ENCODE measurements around the gene ZNF76. TPM values are rescaled to one million over a fixed set of nuclear protein-coding genes. Genes with fewer than 3 reads are reported as not detected.
A peak's percentile ranks its signal among the peaks of the same experiment; 100 is the strongest.

Gene ZNF76
- total and polyA plus RNA-seq, 9 of the 15 experiments (the other 6 are each of a cell fraction or from before 2014, with no cell fraction given), result 1.2 to 17.8 (median 10.7) TPM

DNA sequence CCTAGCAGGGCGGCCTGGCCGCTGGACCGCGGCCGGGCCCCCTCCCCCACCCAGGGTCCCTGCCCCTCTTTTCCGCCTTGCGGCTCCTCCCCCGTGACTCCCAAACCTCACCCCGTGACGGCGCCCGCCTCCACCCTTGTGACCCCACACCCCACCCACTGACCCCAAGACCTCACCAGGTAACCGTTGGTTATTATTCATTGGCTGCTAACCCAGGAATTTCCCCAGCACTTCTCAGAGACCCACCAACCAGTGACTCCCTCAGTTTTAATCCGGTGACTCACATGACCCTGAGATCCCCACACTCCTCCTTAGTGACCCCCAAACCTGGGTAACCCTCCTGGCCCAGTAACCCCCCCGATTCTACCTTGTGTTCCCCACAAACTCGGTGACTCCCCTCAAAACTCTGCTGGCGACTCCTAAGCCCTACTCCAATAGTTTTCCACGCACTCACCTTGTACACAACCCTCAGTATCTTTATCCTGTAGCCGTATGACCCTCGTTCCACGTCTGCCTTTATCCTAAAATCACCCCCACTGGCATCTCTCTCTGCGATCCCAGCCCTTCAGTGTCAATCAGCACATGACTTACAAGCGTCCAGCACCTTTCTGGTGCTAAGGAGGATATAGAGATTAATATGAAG lies 534 bp downstream of the ZNF76 start:
- CTCF ChIA-PET (ENCODE audit: low intra/inter-chr PET ratio), result no interaction called here
- 2% methylated on average over 13 of the region's 23 CpGs for WGBS (ENCODE audit: insufficient coverage, low coverage, missing lambda C conversion rate)
- peak overlapping the region; percentile 79 for H3K4me3 ChIP-seq
- H2AFZ ChIP-seq (ENCODE audit: low read depth, low read length), result peak overlapping the region; percentile 97
- H3K36me3 ChIP-seq (ENCODE audit: control insufficient read depth, insufficient read depth, low read length), result no peaks in the 10 kb centered on the region
- H3K9me3 ChIP-seq (replicated peaks; ENCODE audit: control insufficient read depth, insufficient read depth, low read depth, low read length), result no peaks in the 10 kb centered on the region
- peak overlapping the region; percentile 94 for H3K4me2 ChIP-seq (ENCODE audit: insufficient read depth, low read length)
- FAIRE-seq (peak; percentile 69), ATAC-seq (peak; percentile 78), DNase-seq (ENCODE audit: extremely low read depth in 1 of 4, low spot score in 3 of 4) (peak; percentile 93 to 98 (median 95))
- H3K27me3 ChIP-seq (ENCODE audit: control insufficient read depth in 2 of 2, insufficient read depth in 2 of 2, low read length in 2 of 2), result no peaks in the 10 kb centered on the region
- no TSS peak for BruUV-seq (replicated peaks)
- no peaks in the 10 kb centered on the region for H3K9me1 ChIP-seq (ENCODE audit: control insufficient read depth, insufficient read depth, low read length)
- peak overlapping the region; percentile 95 for H3K27ac ChIP-seq (ENCODE audit: extremely low read depth, low read depth, low read length)
- POLR2A ChIA-PET, result interaction anchor here (0.6 to 2.6 kb wide), 15 partner anchors 9 to 1962 kb away, joined by 3 to 34 read pairs (median 4); partner anchors contain the start of gene TEAD3
- intact Hi-C loops (cut with micrococcal nuclease) (no loop called here), in situ Hi-C loops (cut with MboI) (no loop called here)
- H3K4me1 ChIP-seq (replicated peaks in 1 of 2; ENCODE audit: control insufficient read depth in 2 of 2, insufficient read depth in 2 of 2, low read length in 2 of 2), result peaks cover 18 to 52% of the 10 kb centered on the region in 2 experiments
- H3K79me2 ChIP-seq (ENCODE audit: control insufficient read depth, insufficient read depth, low read length), result peaks cover 34% of the 10 kb centered on the region
- peak overlapping the region; percentile 83 to 96 for H3K9ac ChIP-seq (ENCODE audit: insufficient read depth in 1 of 2, low read depth in 2 of 2, low read length in 2 of 2)
- no peaks in the 10 kb centered on the region for H4K20me1 ChIP-seq (replicated peaks; ENCODE audit: control insufficient read depth, insufficient read depth, low read length)
- peak; percentile 71; the same call in 1 of the 2 replicates for TF ChIP-seq SMARCA4 (IDR thresholded peaks at IDR 0.05)
- no peak for TF ChIP-seq ZNF778 (CRISPR knock-in tag; IDR thresholded peaks at IDR 0.05)
- TF ChIP-seq ARID2 (IDR thresholded peaks at IDR 0.05), result peak; percentile 21; the same call in 1 of the 2 replicates
- TF ChIP-seq HES1 (IDR thresholded peaks at IDR 0.05; ENCODE audit: low read depth), result no peak
- TF ChIP-seq PCBP1 (IDR thresholded peaks at IDR 0.05; ENCODE audit: low read depth, low read length, poor library complexity, severe bottlenecking), result peak; percentile 29
- TF ChIP-seq, protein P1, sequence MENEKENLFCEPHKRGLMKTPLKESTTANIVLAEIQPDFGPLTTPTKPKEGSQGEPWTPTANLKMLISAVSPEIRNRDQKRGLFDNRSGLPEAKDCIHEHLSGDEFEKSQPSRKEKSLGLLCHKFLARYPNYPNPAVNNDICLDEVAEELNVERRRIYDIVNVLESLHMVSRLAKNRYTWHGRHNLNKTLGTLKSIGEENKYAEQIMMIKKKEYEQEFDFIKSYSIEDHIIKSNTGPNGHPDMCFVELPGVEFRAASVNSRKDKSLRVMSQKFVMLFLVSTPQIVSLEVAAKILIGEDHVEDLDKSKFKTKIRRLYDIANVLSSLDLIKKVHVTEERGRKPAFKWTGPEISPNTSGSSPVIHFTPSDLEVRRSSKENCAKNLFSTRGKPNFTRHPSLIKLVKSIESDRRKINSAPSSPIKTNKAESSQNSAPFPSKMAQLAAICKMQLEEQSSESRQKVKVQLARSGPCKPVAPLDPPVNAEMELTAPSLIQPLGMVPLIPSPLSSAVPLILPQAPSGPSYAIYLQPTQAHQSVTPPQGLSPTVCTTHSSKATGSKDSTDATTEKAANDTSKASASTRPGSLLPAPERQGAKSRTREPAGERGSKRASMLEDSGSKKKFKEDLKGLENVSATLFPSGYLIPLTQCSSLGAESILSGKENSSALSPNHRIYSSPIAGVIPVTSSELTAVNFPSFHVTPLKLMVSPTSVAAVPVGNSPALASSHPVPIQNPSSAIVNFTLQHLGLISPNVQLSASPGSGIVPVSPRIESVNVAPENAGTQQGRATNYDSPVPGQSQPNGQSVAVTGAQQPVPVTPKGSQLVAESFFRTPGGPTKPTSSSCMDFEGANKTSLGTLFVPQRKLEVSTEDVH (IDR thresholded peaks at IDR 0.05; ENCODE audit: low read depth, partially characterized antibody), result peak; percentile 70
- peak; percentile 40; the same call in 1 of the 2 replicates for TF ChIP-seq CREM (IDR thresholded peaks at IDR 0.05; ENCODE audit: low read depth)
- no peak for TF ChIP-seq NFIC (IDR thresholded peaks at IDR 0.05)
- TF ChIP-seq ZNF253 (CRISPR knock-in tag; conservative IDR thresholded peaks at IDR 0.05), result no peak
- TF ChIP-seq CBX1 (IDR thresholded peaks at IDR 0.05; ENCODE audit: low read depth), result no peak
- no peak for TF ChIP-seq MLX (CRISPR knock-in tag; conservative IDR thresholded peaks at IDR 0.05)
- no peak for TF ChIP-seq XRCC3 (IDR thresholded peaks at IDR 0.05)
- TF ChIP-seq POLR2B (IDR thresholded peaks at IDR 0.05; ENCODE audit: low read depth, partially characterized antibody), result peak; percentile 42
- no peak for TF ChIP-seq IFI16 (CRISPR knock-in tag; IDR thresholded peaks at IDR 0.05)
- TF ChIP-seq RBM22 (IDR thresholded peaks at IDR 0.05; ENCODE audit: low read depth, low read length, poor library complexity, severe bottlenecking), result no peak
- TF ChIP-seq RCOR1 (IDR thresholded peaks at IDR 0.05; ENCODE audit: borderline replicate concordance in 1 of 2, low read depth in 2 of 2, low read length in 2 of 2), result peak in 1 of 2 experiments; percentile 2; a peak in 1 of 4 replicates
- 0 out of 2 replicates have a peak, but pooled peaks have one; percentile 6 for TF ChIP-seq ETV1 (tag; conservative IDR thresholded peaks at IDR 0.05; ENCODE audit: low read depth)
- 0 out of 2 replicates have a peak, but pooled peaks have one; percentile 11 for TF ChIP-seq SOX6 (IDR thresholded peaks at IDR 0.05)
- no peak for TF ChIP-seq CBFA2T3 (IDR thresholded peaks at IDR 0.05)
- peak; percentile 91 for TF ChIP-seq BRD9 (IDR thresholded peaks at IDR 0.05; ENCODE audit: low read depth, partially characterized antibody)

Measured in K562 (cell line).